Measurements from ENCODE around the gene TMEM156. TPM values are rescaled to one million over a fixed set of nuclear protein-coding genes. Genes with fewer than 3 reads are reported as not detected.

TMEM156 gene
- total and polyA plus RNA-seq, 2 donors (not counting 3 experiments of a cell fraction or from before 2014, with no cell fraction given), result 0.39 to 1.00 TPM

GRCh38 chr4:38950734-38951133 is 81.5 kb downstream of the TMEM156 start:
- POLR2A ChIA-PET, result no interaction called here
- no peak for FAIRE-seq
- H3K9ac ChIP-seq (replicated peaks; ENCODE audit: extremely low read depth, insufficient read depth, low read length), result no peak overlapping the region
- H3K4me3 ChIP-seq (replicated peaks in 1 of 3; ENCODE audit: insufficient read depth in 1 of 3, low read depth in 1 of 3, low read length in 3 of 3), result no peak overlapping the region
- CTCF ChIA-PET, result interaction anchor here (1.2 to 5.0 kb wide), 3 partner anchors 8 to 184 kb away, joined by 3 to 18 read pairs (median 3); no protein-coding TSS in a partner anchor
- DNase-seq (ENCODE audit: low read depth, low spot score), result no peak
- BruUV-seq (replicated peaks), result no TSS peak
- H3K79me2 ChIP-seq (ENCODE audit: control insufficient read depth, insufficient read depth, low read length), result no peaks in the 10 kb centered on the region
- peaks cover 6% of the 10 kb centered on the region for H3K4me1 ChIP-seq (ENCODE audit: control insufficient read depth, extremely low read depth, insufficient read depth, low read length)
- H3K27me3 ChIP-seq (ENCODE audit: control insufficient read depth in 2 of 2, insufficient read depth in 2 of 2, low read length in 2 of 2), result peaks cover 2 to 12% of the 10 kb centered on the region in 2 experiments
- H3K9me3 ChIP-seq (replicated peaks; ENCODE audit: control insufficient read depth, insufficient read depth, low read length), result no peaks in the 10 kb centered on the region
- no peaks in the 10 kb centered on the region for H4K20me1 ChIP-seq (replicated peaks; ENCODE audit: control insufficient read depth, extremely low read depth, insufficient read depth, low read length)
- intact Hi-C loops (cut with micrococcal nuclease) (no loop called here), dilution Hi-C loops (cut with MboI; ENCODE audit: extremely low pct_ligation_motif_present, low sequenced_read_pairs) (no loop called here)
- no peaks in the 10 kb centered on the region for H3K9me1 ChIP-seq (replicated peaks; ENCODE audit: control insufficient read depth, extremely low read depth, insufficient read depth, low read length)
- H3K4me2 ChIP-seq (ENCODE audit: insufficient read depth, low read length), result no peak overlapping the region
- H3K36me3 ChIP-seq (ENCODE audit: control insufficient read depth in 2 of 2, extremely low read depth in 1 of 2, insufficient read depth in 2 of 2, low read length in 2 of 2), result no peaks in the 10 kb centered on the region
- no peak overlapping the region for H2AFZ ChIP-seq (ENCODE audit: low read depth, low read length)
- no peak for TF ChIP-seq FOS (IDR thresholded peaks at IDR 0.05; ENCODE audit: borderline replicate concordance, insufficient read depth, low read length)
- no peak for TF ChIP-seq JUN (IDR thresholded peaks at IDR 0.05; ENCODE audit: borderline replicate concordance, insufficient read depth, insufficient read length, low read depth)
- TF ChIP-seq GATA2 (IDR thresholded peaks at IDR 0.05; ENCODE audit: insufficient read depth, insufficient read length, low read depth, low read length), result no peak
- no peak for TF ChIP-seq POLR2A (IDR thresholded peaks at IDR 0.05; ENCODE audit: low read depth, low read length)
- TF ChIP-seq MAX (IDR thresholded peaks at IDR 0.05; ENCODE audit: insufficient read depth, insufficient read length), result no peak
- no peak for TF ChIP-seq MYC (IDR thresholded peaks at IDR 0.05; ENCODE audit: low read depth, low read length)
- TF ChIP-seq EZH2 (IDR thresholded peaks at IDR 0.05; ENCODE audit: borderline replicate concordance, low read depth, low read length, severe bottlenecking), result no peak
- no peak for TF ChIP-seq POLR2AphosphoS5 (IDR thresholded peaks at IDR 0.05; ENCODE audit: insufficient read depth, low read depth, low read length)
- TF ChIP-seq CTCF (IDR thresholded peaks at IDR 0.05; ENCODE audit: extremely low read depth in 1 of 2, insufficient read depth in 1 of 2, low read depth in 1 of 2, low read length in 2 of 2), result no peak
- no peak overlapping the region for H3K27ac ChIP-seq (ENCODE audit: insufficient read depth, low read depth, low read length)
